Measurements from ENCODE around the gene PRR33.

Gene PRR33

GRCh38 chr11:1851468-1852180 lies 40.1 kb downstream of the PRR33 start:
- no peak for DNase-seq (ENCODE audit: low read depth in 2 of 2, low spot score in 1 of 2)

- DNase-seq (ENCODE audit: low read depth in 2 of 2, low spot score in 1 of 2): no peak
These were observed 42.9 kb downstream of the PRR33 start for GRCh38 chr11:1848640-1849430.

GRCh38 chr11:1847926-1848639 lies 43.6 kb downstream of the PRR33 start:
- DNase-seq (ENCODE audit: low read depth in 2 of 2, low spot score in 1 of 2): no peak

- no peak for DNase-seq (ENCODE audit: low read depth in 2 of 2, low spot score in 1 of 2)
These were observed 44.5 kb downstream of the PRR33 start for GRCh38 chr11:1847006-1847735.

- no peak for DNase-seq (ENCODE audit: low read depth in 2 of 2, low spot score in 1 of 2)
These were observed 45.2 kb downstream of the PRR33 start for GRCh38 chr11:1846453-1846932.

GRCh38 chr11:1845561-1846452 lies 45.9 kb downstream of the PRR33 start:
- no peak for DNase-seq (ENCODE audit: low read depth in 2 of 2, low spot score in 1 of 2)

GRCh38 chr11:1845095-1845429 lies 46.6 kb downstream of the PRR33 start:
- no peak for DNase-seq (ENCODE audit: low read depth in 2 of 2, low spot score in 1 of 2)

- no peak for DNase-seq (ENCODE audit: low read depth in 2 of 2, low spot score in 1 of 2)
These were observed 47.2 kb downstream of the PRR33 start for GRCh38 chr11:1844221-1845094.

- DNase-seq (ENCODE audit: low read depth in 2 of 2, low spot score in 1 of 2): no peak
These were observed 47.9 kb downstream of the PRR33 start for GRCh38 chr11:1843796-1844195.

- DNase-seq (ENCODE audit: low read depth in 2 of 2, low spot score in 1 of 2): no peak
These were observed 48.6 kb downstream of the PRR33 start for GRCh38 chr11:1843098-1843473.

- no peak for DNase-seq (ENCODE audit: low read depth in 2 of 2, low spot score in 1 of 2)
These were observed 49.3 kb downstream of the PRR33 start for GRCh38 chr11:1842149-1843097.

GRCh38 chr11:1841511-1842148 lies 50.1 kb downstream of the PRR33 start:
- DNase-seq (ENCODE audit: low read depth in 2 of 2, low spot score in 1 of 2): no peak

GRCh38 chr11:1840780-1841480 lies 50.8 kb downstream of the PRR33 start:
- no peak for DNase-seq (ENCODE audit: low read depth in 2 of 2, low spot score in 1 of 2)

GRCh38 chr11:1839924-1840779 lies 51.5 kb downstream of the PRR33 start:
- DNase-seq (ENCODE audit: low read depth in 2 of 2, low spot score in 1 of 2): no peak

- no peak for DNase-seq (ENCODE audit: low read depth in 2 of 2, low spot score in 1 of 2)
These were observed 52.3 kb downstream of the PRR33 start for GRCh38 chr11:1839204-1839923.

All from stimulated activated CD8-positive, alpha-beta memory T cell treated with anti-CD3 and anti-CD28 coated beads, Interleukin-4, amount 100 ng/mL, for 4 hours (primary cell).